KOPT-K1 (cell line): ENCODE measurements around the gene ARAP2.

ENCODE experiments used
- H3K27ac ChIP-seq: fragments of 200-600 bp; sonication (generic); 2 replicates; pipeline ENCODE4 v1.5.1; 2016; ENCODE audit warnings: antibody characterized with exemption, mild to moderate bottlenecking, low read depth, low read length; ENCODE audit not compliant: poor library complexity, severe bottlenecking
- H3K36me3 ChIP-seq: fragments of 200-600 bp; sonication (generic); 2 replicates; pipeline ENCODE4 v1.5.1; 2017; ENCODE audit warnings: antibody characterized with exemption, mild to moderate bottlenecking, low read length, moderate library complexity; ENCODE audit not compliant: insufficient read depth
- H3K9me3 ChIP-seq: fragments of 200-600 bp; sonication (generic); 2 replicates; pipeline ENCODE4 v1.5.1; 2017; ENCODE audit warnings: antibody characterized with exemption, low read length, mild to moderate bottlenecking; ENCODE audit not compliant: insufficient read depth, poor library complexity, severe bottlenecking

The ARAP2 gene

DNA sequence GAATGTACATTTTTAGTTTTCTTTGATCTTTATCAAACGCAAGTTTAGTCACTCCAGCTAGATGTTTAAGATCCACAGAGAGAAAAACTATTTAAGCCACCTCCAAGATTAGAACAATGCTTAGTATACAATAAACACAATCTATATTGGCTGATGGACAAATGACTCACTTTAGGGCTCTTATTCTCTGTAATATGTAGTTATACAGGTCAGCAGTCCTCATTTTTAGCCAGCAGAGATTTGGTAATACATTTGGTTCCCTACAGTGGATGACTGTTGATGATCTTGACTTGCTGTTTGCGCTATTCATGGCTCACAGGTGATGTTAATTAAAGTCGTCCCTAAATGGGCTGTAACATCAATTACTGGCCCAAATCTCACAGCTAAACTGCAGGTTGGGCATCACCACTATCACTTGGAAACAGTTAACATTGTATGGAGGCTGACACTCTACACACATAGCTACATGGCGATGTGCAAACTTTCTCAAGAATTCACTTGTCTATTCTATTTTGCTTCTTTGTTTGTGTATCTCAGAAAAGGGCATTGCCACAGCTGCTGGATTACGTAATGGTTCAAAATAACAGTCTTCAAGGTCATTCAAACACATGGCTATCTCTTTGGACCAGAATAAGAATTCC, 25.3 kb upstream of the ARAP2 start:
- no peak overlapping the region for H3K27ac ChIP-seq

DNA sequence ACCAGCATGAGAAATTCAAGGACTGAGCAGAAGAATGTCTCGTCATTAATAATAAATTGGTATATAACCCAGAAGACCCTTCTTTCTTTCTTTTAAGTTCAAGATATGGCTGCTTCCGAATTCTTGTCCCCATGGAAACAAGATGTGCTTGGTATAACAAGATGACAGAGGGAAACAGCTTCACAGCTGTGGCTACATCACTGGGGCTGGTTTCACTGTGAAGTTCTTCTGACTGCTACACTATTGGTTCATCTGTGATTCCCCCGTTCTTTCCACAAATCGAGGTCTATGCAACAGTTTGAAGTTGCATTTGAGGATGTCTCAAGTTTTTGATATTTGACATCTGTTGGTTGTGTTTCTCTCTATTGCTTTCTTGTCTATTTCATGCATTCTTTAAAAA, 24.8 kb upstream of the ARAP2 start:
- Histone ChIP-seq H3K9me3 (no peaks in the 10 kb centered on the region), H3K27ac (peak overlapping the region; percentile 21), H3K36me3 (no peaks in the 10 kb centered on the region)

More for the DNA sequence above, 25.3 kb upstream of the ARAP2 start:
- Histone ChIP-seq H3K9me3 (no peaks in the 10 kb centered on the region), H3K36me3 (no peaks in the 10 kb centered on the region)

DNA sequence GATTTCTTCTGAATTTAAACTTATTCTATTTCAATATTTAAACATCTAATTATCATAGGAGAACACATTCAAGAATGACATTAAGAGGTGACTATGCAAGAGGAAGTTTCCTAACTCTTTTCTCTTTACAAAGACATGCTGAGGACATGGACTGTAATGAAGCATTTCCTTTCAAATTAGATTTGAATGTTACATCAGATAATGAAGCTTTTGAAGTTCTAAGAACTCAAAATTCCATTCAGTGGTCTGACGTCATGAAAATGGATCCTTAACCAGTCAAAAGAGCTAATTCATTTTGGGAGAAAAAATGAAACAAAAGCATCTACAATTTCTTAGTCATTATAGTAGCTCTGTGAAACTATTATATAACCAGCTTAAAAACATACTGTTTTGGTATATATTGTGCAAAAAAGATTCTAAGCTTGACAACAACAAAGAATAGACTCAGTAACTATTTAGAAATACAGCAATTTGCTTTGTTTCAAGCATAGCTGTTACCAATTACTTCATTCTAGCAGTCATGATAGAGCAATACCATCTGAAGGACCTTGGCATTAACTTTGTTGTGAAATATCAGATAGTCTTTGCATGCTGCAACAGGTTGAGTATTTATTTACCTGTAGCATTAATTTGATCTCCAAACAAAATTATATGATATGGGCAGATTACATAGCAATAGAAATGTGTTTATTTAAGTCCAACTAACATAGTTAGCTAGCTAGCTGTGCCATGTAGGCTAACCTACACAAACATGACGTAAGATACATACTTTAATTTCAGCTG, 23.4 kb upstream of the ARAP2 start:
- no peaks in the 10 kb centered on the region for H3K9me3 ChIP-seq
- H3K36me3 ChIP-seq = no peaks in the 10 kb centered on the region
- H3K27ac ChIP-seq = no peak overlapping the region

DNA sequence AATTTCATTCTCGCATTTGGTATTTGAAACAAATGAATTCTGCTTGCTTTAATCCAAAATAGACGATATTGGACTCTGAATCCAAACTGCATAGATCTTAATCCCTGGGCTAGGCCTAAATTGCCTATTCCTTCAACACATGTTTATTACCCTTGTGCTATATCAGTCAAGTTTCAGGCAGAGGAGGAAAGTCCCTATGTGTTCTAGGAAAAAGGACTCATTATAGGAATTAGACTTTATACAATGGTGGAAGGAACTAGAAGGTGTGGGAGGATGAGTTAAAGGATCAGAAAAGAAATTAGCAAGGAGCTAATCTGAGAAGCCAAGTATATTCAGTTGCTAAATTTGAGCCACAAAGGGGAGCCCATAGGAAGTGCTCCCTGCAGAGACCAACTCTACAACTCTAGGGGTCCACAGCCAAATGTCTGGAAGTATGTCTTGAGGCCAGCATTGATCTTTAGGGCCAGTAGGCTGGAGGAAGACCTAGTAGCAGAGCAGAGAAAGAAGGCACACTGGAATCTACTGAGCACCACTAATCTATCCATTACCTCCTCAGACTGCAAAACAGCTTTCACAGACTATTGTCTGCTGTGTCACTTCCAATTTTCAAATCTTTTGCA, 20.0 kb upstream of the ARAP2 start:
- Histone ChIP-seq H3K9me3 (no peaks in the 10 kb centered on the region), H3K36me3 (no peaks in the 10 kb centered on the region), H3K27ac (no peak overlapping the region)

DNA sequence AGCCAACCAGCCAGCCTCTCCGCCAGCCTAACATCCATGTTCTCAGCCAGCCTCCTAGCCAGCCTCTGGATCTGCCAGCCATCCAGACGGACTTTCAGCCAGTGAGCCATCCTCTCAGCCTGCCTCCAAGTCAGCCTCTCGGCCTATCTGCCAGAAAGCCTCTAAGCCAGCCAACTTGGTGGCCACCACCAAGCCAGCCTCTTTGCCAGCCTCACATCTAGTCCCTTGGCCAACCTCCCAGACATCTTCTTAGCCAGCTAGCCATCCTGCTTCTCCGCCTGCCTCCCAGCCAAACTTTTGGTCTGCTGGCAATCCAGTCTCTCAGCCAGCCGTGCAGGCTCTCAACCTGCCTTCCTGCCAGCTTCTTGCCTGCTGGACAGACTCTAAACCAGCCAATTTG, 16.4 kb upstream of the ARAP2 start:
- no peak overlapping the region for H3K27ac ChIP-seq
- no peaks in the 10 kb centered on the region for H3K36me3 ChIP-seq
- H3K9me3 ChIP-seq = no peaks in the 10 kb centered on the region

DNA sequence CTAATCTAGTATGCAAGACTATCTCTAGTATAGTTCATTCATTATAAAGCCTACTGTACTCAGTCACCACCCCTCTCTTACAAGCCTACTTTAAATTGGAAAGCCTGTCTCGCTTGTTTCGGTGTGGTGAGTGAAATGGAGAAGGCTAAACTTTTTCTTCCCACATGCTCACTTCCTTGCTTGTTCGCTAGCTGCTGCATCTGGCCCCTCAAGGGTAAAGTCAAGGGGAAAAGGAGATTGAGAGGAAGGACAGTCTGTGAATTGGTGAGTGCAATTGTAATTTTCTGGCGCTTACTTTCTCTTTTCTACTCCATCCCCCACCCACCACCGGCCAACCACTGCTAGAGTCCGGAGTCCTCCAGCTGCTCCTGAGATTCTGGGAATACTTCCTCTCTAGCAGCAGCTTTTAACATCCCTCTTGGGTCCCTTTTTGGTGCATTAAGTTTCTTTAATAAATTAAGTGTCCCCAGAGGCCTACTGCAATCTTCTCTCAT, 12.1 kb upstream of the ARAP2 start:
- Histone ChIP-seq H3K9me3 (no peaks in the 10 kb centered on the region), H3K27ac (peak overlapping the region; percentile 90), H3K36me3 (no peaks in the 10 kb centered on the region)

DNA sequence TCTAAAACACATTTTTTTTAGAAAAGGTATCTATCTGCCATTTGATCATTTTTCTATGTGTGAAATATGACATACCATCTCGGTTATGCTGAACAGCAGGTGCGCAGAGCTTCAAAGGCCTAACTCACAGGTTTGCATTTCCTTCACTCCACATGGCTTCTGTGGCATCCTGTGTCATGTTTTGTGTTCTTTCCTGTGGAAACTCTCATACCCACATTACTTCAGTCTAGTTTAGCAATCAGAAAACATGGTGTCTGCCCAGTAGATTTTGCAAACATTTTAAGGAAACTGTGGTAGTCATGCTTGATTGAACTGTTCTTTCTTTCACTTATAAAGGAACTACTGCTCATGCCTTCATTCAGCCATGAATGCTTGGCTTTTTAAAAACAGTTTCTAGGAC, 11.3 kb upstream of the ARAP2 start:
- H3K27ac ChIP-seq = peak overlapping the region; percentile 90

DNA sequence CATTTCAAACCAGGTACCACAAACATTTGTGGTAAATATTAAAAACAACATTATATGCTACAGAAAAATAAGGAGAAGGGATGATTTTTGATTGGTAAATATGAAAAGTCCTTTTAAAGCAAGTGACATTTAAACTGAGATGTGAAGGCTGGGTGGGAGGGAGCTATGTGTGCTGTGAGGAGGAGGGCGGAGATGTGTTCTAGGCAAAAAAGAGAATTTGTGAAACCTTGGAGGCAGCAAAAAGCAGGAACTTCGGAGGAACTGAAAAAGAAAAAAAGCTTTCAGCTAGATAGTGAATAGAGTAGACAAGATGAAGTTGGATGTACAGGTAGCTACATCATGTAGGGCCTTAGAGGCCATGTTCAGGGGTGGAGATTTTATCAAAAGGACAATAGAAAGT, 10.1 kb upstream of the ARAP2 start:
- no peaks in the 10 kb centered on the region for H3K9me3 ChIP-seq
- H3K36me3 ChIP-seq = no peaks in the 10 kb centered on the region
- peak overlapping the region; percentile 90 for H3K27ac ChIP-seq

More for the DNA sequence above, 11.3 kb upstream of the ARAP2 start:
- H3K9me3 ChIP-seq = no peaks in the 10 kb centered on the region
- H3K36me3 ChIP-seq = no peaks in the 10 kb centered on the region

DNA sequence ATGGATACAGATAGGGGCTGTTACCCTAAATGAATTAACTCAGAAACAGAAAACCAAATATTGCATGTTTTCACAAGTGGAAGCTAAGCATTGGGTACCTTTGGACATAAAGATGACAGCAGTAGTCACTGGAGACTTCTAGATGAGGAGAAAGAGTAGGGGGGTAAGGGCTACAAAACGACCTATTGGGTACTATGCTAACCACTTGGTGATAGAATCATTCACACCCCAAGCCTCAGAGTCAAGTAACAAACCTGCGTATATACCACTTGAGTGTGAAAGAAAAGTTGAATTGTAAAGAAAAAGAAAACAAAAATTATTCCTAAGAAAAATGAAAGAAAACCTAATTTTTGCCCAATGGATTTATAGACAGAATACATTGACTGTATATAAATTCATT, 7.7 kb upstream of the ARAP2 start:
- Histone ChIP-seq H3K27ac (peak overlapping the region; percentile 17), H3K9me3 (no peaks in the 10 kb centered on the region), H3K36me3 (no peaks in the 10 kb centered on the region)

DNA sequence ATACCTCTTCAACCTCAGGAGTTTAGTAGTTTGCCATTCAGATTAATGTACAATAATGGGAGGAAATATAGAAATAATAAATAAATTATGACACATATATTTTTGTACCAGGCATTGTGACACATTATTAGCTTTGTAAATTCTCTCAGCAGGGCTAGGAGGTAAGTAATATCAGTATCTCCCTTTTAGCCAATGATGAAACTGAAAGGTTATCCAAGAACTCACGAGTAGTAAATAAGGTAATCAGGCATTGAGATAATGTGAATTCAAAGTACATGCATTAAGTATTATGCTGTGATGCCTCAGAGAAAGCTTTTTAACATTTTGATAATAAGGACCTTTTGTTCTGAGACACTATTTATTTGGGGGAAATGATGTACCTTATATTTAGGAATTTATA, 5.3 kb upstream of the ARAP2 start:
- Histone ChIP-seq H3K27ac (no peak overlapping the region), H3K36me3 (no peaks in the 10 kb centered on the region), H3K9me3 (no peaks in the 10 kb centered on the region)

DNA sequence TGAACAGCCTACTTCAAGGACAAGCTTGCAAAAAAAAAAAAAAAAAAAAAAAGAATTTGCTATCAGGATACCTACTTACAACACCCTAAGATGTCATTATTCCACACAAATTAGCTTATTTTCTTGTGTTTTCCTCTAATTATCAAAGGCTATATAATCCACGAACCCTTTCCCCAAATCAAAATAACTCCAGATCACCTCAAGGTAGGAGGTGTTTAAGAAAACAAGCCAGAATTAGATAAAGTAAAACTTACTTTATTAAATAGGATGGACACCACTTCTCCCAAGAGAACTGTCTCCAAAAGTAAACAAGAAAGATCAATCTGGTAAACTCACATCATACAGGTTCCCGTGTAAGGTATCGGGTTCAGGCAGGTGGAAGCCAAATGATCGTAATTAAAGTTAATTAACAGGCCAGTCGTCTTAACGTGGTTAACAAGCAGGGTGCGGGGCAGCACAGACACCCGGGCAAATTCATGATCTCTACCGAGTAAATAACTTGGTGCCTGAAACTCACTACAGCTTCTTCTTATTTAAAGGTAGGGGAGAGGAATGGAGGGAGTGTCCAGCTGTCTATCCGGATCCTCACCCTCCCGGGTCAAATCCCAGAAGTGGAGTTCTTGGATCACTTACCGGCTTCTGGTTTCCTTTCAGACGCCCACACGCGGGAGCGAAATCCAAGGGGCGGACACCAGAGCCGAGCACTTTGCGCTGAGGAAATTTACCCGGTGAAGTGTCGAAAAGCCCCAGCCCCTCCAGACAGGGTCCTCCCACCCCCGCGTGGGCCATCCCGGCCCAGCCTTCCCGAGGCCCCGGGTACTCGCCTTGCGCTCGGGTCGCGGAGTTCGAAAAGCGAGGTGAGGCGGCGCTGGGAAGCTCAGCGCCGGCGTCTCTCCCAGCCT, 708 bp downstream of the ARAP2 start:
- H3K27ac ChIP-seq = peak overlapping the region; percentile 91
- H3K9me3 ChIP-seq = no peaks in the 10 kb centered on the region
- no peaks in the 10 kb centered on the region for H3K36me3 ChIP-seq

DNA sequence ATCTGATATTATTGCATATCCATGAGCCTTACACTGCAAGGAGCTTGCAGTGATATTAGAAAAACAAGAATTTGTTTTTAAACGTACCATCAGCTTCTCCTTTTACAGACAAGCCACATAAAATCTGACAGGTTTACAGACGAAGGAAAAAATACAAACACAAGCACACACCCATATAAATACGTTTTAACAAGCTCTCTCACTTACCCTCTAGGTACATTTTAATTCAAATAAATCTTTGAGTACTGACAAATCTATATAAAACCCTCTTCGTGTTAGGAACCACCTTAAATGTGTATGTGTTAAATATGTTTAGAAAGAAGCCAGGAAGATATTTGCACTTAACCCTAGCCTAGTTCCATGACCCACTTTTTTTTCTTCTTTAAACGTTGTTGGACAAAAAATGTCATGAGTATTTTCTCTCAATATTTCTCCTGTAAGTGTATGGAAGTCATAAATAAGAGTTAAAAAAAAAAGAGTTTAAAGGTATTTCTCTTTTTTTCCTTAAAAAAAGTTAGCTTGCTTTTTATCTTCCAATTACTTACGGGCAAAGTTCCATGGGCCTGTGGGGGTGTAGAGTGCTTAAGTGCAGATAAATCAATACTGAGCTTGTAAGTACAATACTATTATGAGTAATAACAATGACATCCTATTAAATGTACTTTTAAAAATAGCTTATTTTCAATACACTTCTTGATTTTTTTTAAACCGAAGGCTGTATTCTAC, 1.5 kb downstream of the ARAP2 start:
- peak overlapping the region; percentile 91 for H3K27ac ChIP-seq
- no peaks in the 10 kb centered on the region for H3K9me3 ChIP-seq
- peaks cover 4% of the 10 kb centered on the region; the same call in 1 of the 2 replicates for H3K36me3 ChIP-seq

DNA sequence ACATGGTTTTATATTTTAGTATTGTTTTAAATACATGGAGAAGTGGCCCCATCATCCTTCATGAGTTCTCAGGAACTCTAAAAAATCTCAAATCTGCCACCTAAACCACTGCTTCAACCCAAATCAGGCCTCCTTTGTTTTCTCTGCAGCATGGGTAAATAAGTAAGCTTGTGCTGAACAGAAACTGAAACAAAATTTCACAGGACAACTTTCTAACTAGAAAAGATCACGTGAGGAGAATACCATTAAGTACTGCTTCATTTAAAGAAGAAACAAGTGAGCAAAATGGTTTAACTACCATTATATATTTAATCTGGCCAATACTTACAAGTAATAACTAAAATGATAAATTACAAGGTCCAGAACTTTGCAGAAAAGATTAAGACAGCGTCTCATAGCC, 2.5 kb downstream of the ARAP2 start:
- Histone ChIP-seq H3K27ac (peak overlapping the region; percentile 91), H3K9me3 (peaks cover 10% of the 10 kb centered on the region), H3K36me3 (peaks cover 4% of the 10 kb centered on the region; the same call in 1 of the 2 replicates)
